Neural cell (in vitro differentiated cells): ENCODE results near the gene FBP1.

Experiments
- CTCF ChIP-seq: fragments of 450-650 bp; IDR thresholded peaks from 2 replicates; pipeline ENCODE4 v1.5.1; 2014; ENCODE audit warnings: antibody characterized with exemption, mild to moderate bottlenecking, moderate library complexity; ENCODE audit not compliant: poor library complexity, severe bottlenecking
- EP300 ChIP-seq: fragments of 450-650 bp; conservative IDR thresholded peaks from 2 replicates; pipeline ENCODE4 v1.6.1; 2014; ENCODE audit warnings: antibody characterized with exemption, mild to moderate bottlenecking, moderate library complexity; ENCODE audit not compliant: poor library complexity, severe bottlenecking
- EZH2 ChIP-seq: fragments of 200-600, 300-800 bp; shearing (Covaris generic), sonication (generic); IDR thresholded peaks from 2 replicates; pipeline ENCODE4 v1.6.1; 2014; ENCODE audit warnings: antibody characterized with exemption, low read length, borderline replicate concordance, mild to moderate bottlenecking; ENCODE audit not compliant: insufficient read depth, poor library complexity, severe bottlenecking
- MXI1 ChIP-seq: fragments of 450-650 bp; conservative IDR thresholded peaks from 2 replicates; pipeline ENCODE4 v1.6.1; 2014; ENCODE audit warnings: antibody characterized with exemption, mild to moderate bottlenecking; ENCODE audit not compliant: poor library complexity, severe bottlenecking
- POLR2AphosphoS5 ChIP-seq: IDR thresholded peaks from 2 replicates; pipeline ENCODE4 v1.6.1; 2012
- REST ChIP-seq: IDR thresholded peaks from 2 replicates; pipeline ENCODE4 v1.6.1; 2012; ENCODE audit warnings: borderline replicate concordance
- TAF1 ChIP-seq: IDR thresholded peaks from 2 replicates; pipeline ENCODE4 v1.6.1; 2012; ENCODE audit warnings: low read depth

GRCh38 chr9:94676446-94677131, 37.3 kb upstream of the FBP1 start:
- TF ChIP-seq EP300: no peak
- no peak for TF ChIP-seq REST
- TF ChIP-seq POLR2AphosphoS5: no peak
- TF ChIP-seq CTCF: no peak
- no peak for TF ChIP-seq EZH2
- TF ChIP-seq TAF1: no peak
- TF ChIP-seq MXI1: no peak
